Liver (tissue), 9 donors: ENCODE measurements around the gene CCPG1. TPM values are rescaled to one million over a fixed set of nuclear protein-coding genes. Genes with fewer than 3 reads are reported as not detected.
"Not testable (repeated sequence)": the region's sequence is repeated elsewhere in the genome, so short reads cannot be mapped to it uniquely, and the experiment has no call there.

Experiments used
- DNase-seq: peaks from one replicate; pipeline ENCODE4 v3.0.0-alpha.2; 2017; ENCODE audit warnings: low spot score
- H3K27ac ChIP-seq, 2 donors: one replicate each; pipeline ENCODE4 v1.7.0; 2013; ENCODE audit warnings: inconsistent platforms in 2 of 2, low read length in 2 of 2, control low read depth in 1 of 2, low read depth in 1 of 2, mild to moderate bottlenecking in 1 of 2
- H3K27me3 ChIP-seq, 4 donors: one replicate each; pipeline versions ENCODE4 v1.6.1 to v1.7.0; 2013; ENCODE audit warnings: low read length in 3 of 4, inconsistent platforms in 1 of 4, mild to moderate bottlenecking in 1 of 4, moderate library complexity in 1 of 4; ENCODE audit not compliant: control insufficient read depth in 4 of 4, insufficient read depth in 4 of 4
- H3K36me3 ChIP-seq, 4 donors: one replicate each; pipeline versions ENCODE4 v1.6.1 to v1.7.0; 2013; ENCODE audit warnings: low read length in 3 of 4, mild to moderate bottlenecking in 3 of 4, low read depth in 1 of 4, moderate library complexity in 1 of 4; ENCODE audit not compliant: control insufficient read depth in 4 of 4, insufficient read depth in 3 of 4
- H3K4me1 ChIP-seq, 4 donors: one replicate each; pipeline versions ENCODE4 v1.6.1 to v1.7.0; 2013; ENCODE audit warnings: low read length in 3 of 4, mild to moderate bottlenecking in 3 of 4, moderate library complexity in 1 of 4; ENCODE audit not compliant: control insufficient read depth in 4 of 4, insufficient read depth in 4 of 4
- H3K4me3 ChIP-seq, 3 donors: one replicate each; pipeline versions ENCODE4 v1.6.1 to v1.7.0; 2013; ENCODE audit warnings: low read length in 3 of 3, control low read depth in 1 of 3, low read depth in 1 of 3, mild to moderate bottlenecking in 1 of 3
- H3K9ac ChIP-seq, 2 donors: one replicate each; pipeline ENCODE4 v1.7.0; 2013; ENCODE audit warnings: low read length in 2 of 2, mild to moderate bottlenecking in 2 of 2, moderate library complexity in 2 of 2, control low read depth in 1 of 2, low read depth in 1 of 2
- H3K9me3 ChIP-seq, 4 donors: one replicate each; pipeline versions ENCODE4 v1.6.1 to v1.7.0; 2013; ENCODE audit warnings: low read length in 3 of 4; ENCODE audit not compliant: control insufficient read depth in 4 of 4
- GABPA ChIP-seq, 2 donors: IDR thresholded peaks in 1 of 2; conservative IDR thresholded peaks in 1 of 2; 2 replicates each; pipeline ENCODE4 v1.6.1; 2016; ENCODE audit warnings: antibody characterized with exemption in 2 of 2, mild to moderate bottlenecking in 1 of 2, moderate library complexity in 1 of 2
- HNF4A ChIP-seq, 2 donors: conservative IDR thresholded peaks; 2 replicates each; pipeline ENCODE4 v1.6.1; 2016; ENCODE audit warnings: antibody characterized with exemption in 2 of 2, mild to moderate bottlenecking in 2 of 2
- NR2F2 ChIP-seq: IDR thresholded peaks from 2 replicates; pipeline ENCODE4 v1.6.1; 2016; ENCODE audit warnings: antibody characterized with exemption
- RXRA ChIP-seq, 2 donors: IDR thresholded peaks; 2 replicates each; pipeline ENCODE4 v1.6.1; 2017 to 2018; ENCODE audit warnings: antibody characterized with exemption in 2 of 2, mild to moderate bottlenecking in 1 of 2
- SP1 ChIP-seq: IDR thresholded peaks from 2 replicates; pipeline ENCODE4 v1.6.1; 2018; ENCODE audit warnings: antibody characterized with exemption, mild to moderate bottlenecking
- ZBTB33 ChIP-seq: IDR thresholded peaks from 2 replicates; pipeline ENCODE4 v1.6.1; 2016; ENCODE audit warnings: antibody characterized with exemption
- WGBS: extraction: QIAGEN DNeasy Blood & Tissue Kit; methylation state at CpG from one replicate; pipeline ENCODE4 v1.1.7; 2013; 5-methylcytosine and 5-hydroxymethylcytosine counted together
- polyA plus RNA-seq, 2 donors: library from polyadenylated mRNA; stranded (reverse) in 1 of 2; unstranded in 1 of 2; fragments of 200-250 nt in 1 of 2; fragments of >200 nt in 1 of 2; fragmentation: Nextera tagmentation in 1 of 2; extraction: Ambion mirVana in 1 of 2; gene quantifications; one replicate each; pipeline versions ENCODE4 v1.2.1 to v1.2.3, GENCODE V29; 2013 to 2015
- total RNA-seq, 2 donors: library from RNA; depleted of rRNA; stranded (reverse); fragments of >200 nt; gene quantifications; one replicate each; pipeline ENCODE4 v1.2.3, GENCODE V29; 2014
- donor health status: healthy.
- donor health status: healthy.
- donor health status: healthy.
- donor health status: healthy.
- donor health status: healthy.

Gene CCPG1
- total and polyA plus RNA-seq, 4 donors = 21.5 to 89.1 (median 53.2) TPM

DNA sequence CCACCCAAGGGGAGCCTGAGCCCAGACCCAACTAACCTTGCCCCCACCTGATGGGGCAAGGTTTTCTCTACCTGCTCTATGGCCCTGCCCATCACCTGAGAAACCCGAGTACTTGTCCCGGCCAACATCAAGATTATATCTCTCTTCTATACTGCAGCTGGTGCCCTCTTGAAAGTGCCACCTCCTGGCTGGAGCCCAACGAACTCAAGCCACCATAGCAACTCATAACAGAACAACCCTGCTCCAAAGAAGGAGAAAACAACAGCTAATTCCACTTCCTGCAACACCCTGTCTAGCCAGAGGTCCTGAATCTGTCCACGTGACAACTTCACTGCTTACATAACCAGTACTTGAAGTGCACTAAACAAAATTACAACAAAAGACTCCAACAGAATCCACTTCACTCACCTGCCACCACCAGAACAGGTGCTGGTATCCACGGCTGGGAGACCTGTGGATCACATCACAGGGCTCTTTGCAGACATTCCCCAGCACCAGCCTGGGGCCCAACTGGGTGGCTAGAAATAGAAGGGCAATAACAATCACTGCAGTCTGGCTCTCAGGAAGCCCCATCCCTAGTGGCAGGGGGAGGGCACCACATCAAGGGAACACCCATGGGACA is 49.4 kb upstream of the CCPG1 start:
- no peak for TF ChIP-seq GABPA (IDR thresholded peaks at IDR 0.05 in 1 of 2, conservative IDR thresholded peaks at IDR 0.05 in 1 of 2)
- TF ChIP-seq SP1 = no peak
- TF ChIP-seq RXRA (IDR thresholded peaks at IDR 0.05) = no peak
- no peak for TF ChIP-seq ZBTB33
- no peak for TF ChIP-seq NR2F2
- TF ChIP-seq HNF4A (conservative IDR thresholded peaks at IDR 0.05) = no peak
- 83% methylated on average over 5 of the region's 5 CpGs for WGBS
- H3K9ac ChIP-seq = no peak overlapping the region
- no peaks in the 10 kb centered on the region for H3K27me3 ChIP-seq
- H3K4me3 ChIP-seq = no peak overlapping the region
- H3K4me1 ChIP-seq = no peaks in the 10 kb centered on the region
- H3K27ac ChIP-seq = no peak overlapping the region
- H3K9me3 ChIP-seq = no peaks in the 10 kb centered on the region
- DNase-seq = no peak
- H3K36me3 ChIP-seq = no peaks in the 10 kb centered on the region

- not testable (repeated sequence) for H3K4me3 ChIP-seq, H3K9me3 ChIP-seq, H3K4me1 ChIP-seq, H3K27me3 ChIP-seq, DNase-seq, H3K27ac ChIP-seq, H3K9ac ChIP-seq, H3K36me3 ChIP-seq
- WGBS = 95% methylated on average over 19 of the region's 19 CpGs
Measured at GRCh38 chr15:55447030-55447394, 38.9 kb upstream of the CCPG1 start.

- H3K27ac ChIP-seq, H3K36me3 ChIP-seq, H3K4me1 ChIP-seq, H3K9me3 ChIP-seq, H3K27me3 ChIP-seq, DNase-seq, H3K9ac ChIP-seq, H3K4me3 ChIP-seq: not testable (repeated sequence)
- WGBS = 97% methylated on average over 41 of the region's 41 CpGs
Measured at GRCh38 chr15:55446379-55447029, 38.3 kb upstream of the CCPG1 start.

GRCh38 chr15:55445936-55446335 is 37.8 kb upstream of the CCPG1 start:
- H3K27me3 ChIP-seq, H3K27ac ChIP-seq, H3K36me3 ChIP-seq, H3K9me3 ChIP-seq, H3K9ac ChIP-seq, H3K4me1 ChIP-seq, H3K4me3 ChIP-seq, DNase-seq: not testable (repeated sequence)
- 94% methylated on average over 27 of the region's 27 CpGs for WGBS

DNA sequence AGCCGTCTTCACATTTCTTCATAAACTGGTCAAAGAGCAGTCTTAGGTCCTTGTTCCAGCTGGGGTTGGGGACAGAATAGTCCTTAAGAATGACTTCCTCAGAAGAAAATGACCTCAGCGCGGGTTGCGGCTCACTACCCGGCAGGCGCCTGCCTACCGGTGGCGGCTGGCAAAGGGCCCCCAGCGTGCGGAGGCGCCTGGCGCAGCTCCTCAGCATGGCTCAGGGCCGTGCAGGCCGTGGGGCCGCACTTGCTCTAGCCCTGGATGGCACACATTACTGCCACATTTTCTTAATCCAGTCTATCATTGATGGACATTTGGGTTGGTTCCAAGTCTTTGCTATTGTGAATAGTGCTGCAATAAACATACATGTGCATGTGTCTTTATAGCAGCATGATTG is 35.0 kb upstream of the CCPG1 start:
- not testable (repeated sequence) for H3K4me3 ChIP-seq, H3K9ac ChIP-seq, H3K36me3 ChIP-seq, H3K4me1 ChIP-seq, DNase-seq, H3K9me3 ChIP-seq, H3K27ac ChIP-seq, H3K27me3 ChIP-seq
- 94% methylated on average over 15 of the region's 15 CpGs for WGBS
